ENCODE results near the gene ATN1. TPM values are rescaled to one million over a fixed set of nuclear protein-coding genes. Genes with fewer than 3 reads are reported as not detected.

Gene ATN1
- total and polyA plus RNA-seq, 2 of the 4 experiments (the other 2 are of a cell fraction) = 3.4 to 58.7 TPM

DNA sequence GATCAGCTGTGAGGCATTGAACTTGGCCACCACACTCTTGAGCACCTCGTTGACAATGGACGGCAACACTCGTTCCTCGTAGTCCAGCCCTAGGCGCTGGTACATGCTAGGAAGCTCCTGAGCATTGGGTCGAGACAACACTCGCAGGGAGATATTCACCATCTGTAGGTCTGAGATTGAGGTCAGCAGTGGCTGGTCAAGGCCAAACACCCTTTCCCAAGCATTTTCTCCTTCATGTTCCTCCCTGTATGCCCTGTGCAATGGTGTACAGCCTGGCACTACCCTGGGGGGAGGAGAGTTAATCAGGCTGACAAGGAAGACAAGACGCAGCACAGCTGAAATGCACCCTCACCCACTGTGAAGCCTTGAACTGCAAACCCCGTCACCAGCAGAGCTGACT, 40.7 kb downstream of the ATN1 start:
- peaks cover 20 to 55% of the 10 kb centered on the region in 2 experiments for H3K79me1 ChIP-seq (ENCODE audit: low read depth in 1 of 2, low read length in 2 of 2)
- BruUV-seq (replicated peaks) = no TSS peak
- no peaks in the 10 kb centered on the region for H4K20me1 ChIP-seq (ENCODE audit: insufficient read depth, low read length)
- no peak overlapping the region for H3K4me2 ChIP-seq (ENCODE audit: low read depth, low read length)
- H4K5ac ChIP-seq (ENCODE audit: low read depth, low read length) = no peak overlapping the region
- H3K36me3 ChIP-seq (ENCODE audit: control insufficient read depth, insufficient read depth, low read length) = peaks cover 38% of the 10 kb centered on the region
- no peak overlapping the region for H2BK120ac ChIP-seq (ENCODE audit: low read depth, low read length)
- H2BK5ac ChIP-seq (ENCODE audit: low read depth, low read length, poor library complexity, severe bottlenecking) = no peak overlapping the region
- H3K4me3 ChIP-seq (ENCODE audit: insufficient read depth, low read depth, low read length) = no peak overlapping the region
- no peak overlapping the region for H3K27ac ChIP-seq (ENCODE audit: insufficient read depth, low read length)
- no peak for DNase-seq
- H3K56ac ChIP-seq (ENCODE audit: extremely low read depth, insufficient read depth, low read length) = no peak overlapping the region
- WGBS, 2 experiments (ENCODE audit: extremely low coverage in 2 of 2, insufficient read length in 1 of 2) = 100% methylated on average over 3 of the region's 9 CpGs; no CpG with 5 or more reads in 1 of the 2 experiments
- intact Hi-C loops (cut with micrococcal nuclease) (no loop called here), dilution Hi-C loops (cut with HindIII; ENCODE audit: low sequenced_read_pairs, unreplicated experiment) (no loop called here), in situ Hi-C loops (cut with MboI; ENCODE audit: low sequenced_read_pairs) (no loop called here)
- ATAC-seq (ENCODE audit: low read depth) = no peak
- TF ChIP-seq SMC3 (IDR thresholded peaks at IDR 0.05; ENCODE audit: low read depth, low read length) (no peak), NFE2L2 (IDR thresholded peaks at IDR 0.05; ENCODE audit: low read depth, low read length) (no peak), RFX5 (IDR thresholded peaks at IDR 0.05; ENCODE audit: low read depth, low read length) (no peak), RCOR1 (IDR thresholded peaks at IDR 0.05; ENCODE audit: insufficient replicate concordance, low read length) (no peak), MXI1 (IDR thresholded peaks at IDR 0.05; ENCODE audit: borderline replicate concordance, low read depth, low read length) (no peak), MAFK (IDR thresholded peaks at IDR 0.05; ENCODE audit: low read depth, low read length) (no peak), RAD21 (IDR thresholded peaks at IDR 0.05; ENCODE audit: low read length) (no peak), CHD1 (IDR thresholded peaks at IDR 0.05; ENCODE audit: low read depth, low read length) (no peak), BHLHE40 (IDR thresholded peaks at IDR 0.05; ENCODE audit: low read depth, low read length) (no peak), POLR2A (IDR thresholded peaks at IDR 0.05; ENCODE audit: low read depth, low read length) (no peak), CEBPB (IDR thresholded peaks at IDR 0.05; ENCODE audit: low read depth, low read length) (no peak), FOS (IDR thresholded peaks at IDR 0.05; ENCODE audit: low read depth, low read length) (no peak), MAZ (IDR thresholded peaks at IDR 0.05; ENCODE audit: borderline replicate concordance, low read depth, low read length) (no peak)
- TF ChIP-seq, protein P1, sequence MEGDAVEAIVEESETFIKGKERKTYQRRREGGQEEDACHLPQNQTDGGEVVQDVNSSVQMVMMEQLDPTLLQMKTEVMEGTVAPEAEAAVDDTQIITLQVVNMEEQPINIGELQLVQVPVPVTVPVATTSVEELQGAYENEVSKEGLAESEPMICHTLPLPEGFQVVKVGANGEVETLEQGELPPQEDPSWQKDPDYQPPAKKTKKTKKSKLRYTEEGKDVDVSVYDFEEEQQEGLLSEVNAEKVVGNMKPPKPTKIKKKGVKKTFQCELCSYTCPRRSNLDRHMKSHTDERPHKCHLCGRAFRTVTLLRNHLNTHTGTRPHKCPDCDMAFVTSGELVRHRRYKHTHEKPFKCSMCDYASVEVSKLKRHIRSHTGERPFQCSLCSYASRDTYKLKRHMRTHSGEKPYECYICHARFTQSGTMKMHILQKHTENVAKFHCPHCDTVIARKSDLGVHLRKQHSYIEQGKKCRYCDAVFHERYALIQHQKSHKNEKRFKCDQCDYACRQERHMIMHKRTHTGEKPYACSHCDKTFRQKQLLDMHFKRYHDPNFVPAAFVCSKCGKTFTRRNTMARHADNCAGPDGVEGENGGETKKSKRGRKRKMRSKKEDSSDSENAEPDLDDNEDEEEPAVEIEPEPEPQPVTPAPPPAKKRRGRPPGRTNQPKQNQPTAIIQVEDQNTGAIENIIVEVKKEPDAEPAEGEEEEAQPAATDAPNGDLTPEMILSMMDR (conservative IDR thresholded peaks at IDR 0.05; ENCODE audit: low read depth, low read length) = no peak
- TF ChIP-seq, protein P2, sequence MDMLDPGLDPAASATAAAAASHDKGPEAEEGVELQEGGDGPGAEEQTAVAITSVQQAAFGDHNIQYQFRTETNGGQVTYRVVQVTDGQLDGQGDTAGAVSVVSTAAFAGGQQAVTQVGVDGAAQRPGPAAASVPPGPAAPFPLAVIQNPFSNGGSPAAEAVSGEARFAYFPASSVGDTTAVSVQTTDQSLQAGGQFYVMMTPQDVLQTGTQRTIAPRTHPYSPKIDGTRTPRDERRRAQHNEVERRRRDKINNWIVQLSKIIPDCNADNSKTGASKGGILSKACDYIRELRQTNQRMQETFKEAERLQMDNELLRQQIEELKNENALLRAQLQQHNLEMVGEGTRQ (IDR thresholded peaks at IDR 0.05; ENCODE audit: low read depth, low read length) = no peak
- TF ChIP-seq, protein P3, sequence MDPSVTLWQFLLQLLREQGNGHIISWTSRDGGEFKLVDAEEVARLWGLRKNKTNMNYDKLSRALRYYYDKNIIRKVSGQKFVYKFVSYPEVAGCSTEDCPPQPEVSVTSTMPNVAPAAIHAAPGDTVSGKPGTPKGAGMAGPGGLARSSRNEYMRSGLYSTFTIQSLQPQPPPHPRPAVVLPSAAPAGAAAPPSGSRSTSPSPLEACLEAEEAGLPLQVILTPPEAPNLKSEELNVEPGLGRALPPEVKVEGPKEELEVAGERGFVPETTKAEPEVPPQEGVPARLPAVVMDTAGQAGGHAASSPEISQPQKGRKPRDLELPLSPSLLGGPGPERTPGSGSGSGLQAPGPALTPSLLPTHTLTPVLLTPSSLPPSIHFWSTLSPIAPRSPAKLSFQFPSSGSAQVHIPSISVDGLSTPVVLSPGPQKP (IDR thresholded peaks at IDR 0.05; ENCODE audit: borderline replicate concordance, low read depth, low read length) = no peak
- H3K9ac ChIP-seq (ENCODE audit: low read depth, low read length) = no peak overlapping the region
- no peaks in the 10 kb centered on the region for H3K9me1 ChIP-seq (ENCODE audit: insufficient read depth, low read length)
- no peak overlapping the region for H4K91ac ChIP-seq (ENCODE audit: insufficient read depth, low read depth, low read length)
- H2AK5ac ChIP-seq (ENCODE audit: low read depth, low read length) = no peak overlapping the region; the same call in 1 of the 2 replicates
- no peak overlapping the region for H3K14ac ChIP-seq (replicated peaks; ENCODE audit: low read depth, low read length)
- H2BK15ac ChIP-seq (ENCODE audit: low read depth, low read length) = no peak overlapping the region
- no peak overlapping the region for H2AFZ ChIP-seq (replicated peaks; ENCODE audit: low read length, poor library complexity)
- H4K8ac ChIP-seq (ENCODE audit: low read depth in 2 of 2, low read length in 2 of 2) = no peak overlapping the region
- CTCF ChIA-PET = interaction anchor here (0.5 kb wide), 1 partner anchor 70 kb away, joined by 3 read pairs; no protein-coding TSS in a partner anchor
- 0 out of 2 replicates have a peak overlapping the region, but pooled peaks have one; percentile 75 for H3K23ac ChIP-seq (ENCODE audit: low read depth, low read length)
- H3K4ac ChIP-seq (ENCODE audit: low read depth, low read length) = no peak overlapping the region
- no peak overlapping the region for H2BK20ac ChIP-seq (ENCODE audit: low read depth, low read length)
- POLR2A ChIA-PET (ENCODE audit: unreplicated experiment) = no interaction called here
- H3K27me3 ChIP-seq (ENCODE audit: control insufficient read depth, insufficient read depth, low read length) = no peaks in the 10 kb centered on the region
- no peak overlapping the region for H2AK9ac ChIP-seq (replicated peaks; ENCODE audit: low read depth, low read length, poor library complexity)
- peaks cover 4% of the 10 kb centered on the region for H3K4me1 ChIP-seq (ENCODE audit: control insufficient read depth, insufficient read depth, low read length)
- H3K9me3 ChIP-seq (ENCODE audit: control insufficient read depth, insufficient read depth, low read length) = no peaks in the 10 kb centered on the region
- H3K18ac ChIP-seq (ENCODE audit: low read depth, low read length) = no peak overlapping the region

Data from IMR-90 (cell line).